Neural progenitor cell (in vitro differentiated cells): ENCODE measurements around the gene ACKR3. TPM values are rescaled to one million over a fixed set of nuclear protein-coding genes. Genes with fewer than 3 reads are reported as not detected.

Experiments
- DNase-seq: peaks from one replicate; pipeline ENCODE4 v3.0.0-alpha.2; 2016; ENCODE audit warnings: low spot score
- H2AFZ ChIP-seq: fragments of 200-600 bp; sonication (generic); replicated peaks from 2 replicates; pipeline ENCODE4 v1.6.1; 2016; ENCODE audit warnings: antibody characterized with exemption
- H3F3A ChIP-seq: fragments of 200-600 bp; sonication (generic); 2 replicates; pipeline ENCODE4 v1.6.1; 2016; ENCODE audit warnings: antibody characterized with exemption, low read depth
- H3K27ac ChIP-seq: fragments of 200-600 bp; sonication (generic); 2 replicates; pipeline ENCODE4 v1.5.1; 2016; ENCODE audit warnings: mild to moderate bottlenecking
- H3K27me3 ChIP-seq: fragments of 200-600 bp; sonication (generic); 2 replicates; pipeline ENCODE4 v1.6.1; 2016; ENCODE audit warnings: mild to moderate bottlenecking, moderate library complexity
- H3K36me3 ChIP-seq: fragments of 200-600 bp; sonication (generic); 2 replicates; pipeline ENCODE4 v1.5.1; 2016
- H3K4me1 ChIP-seq: fragments of 200-600 bp; sonication (generic); 2 replicates; pipeline ENCODE4 v1.6.1; 2016; ENCODE audit warnings: mixed run types
- H3K4me2 ChIP-seq: fragments of 200-600 bp; sonication (generic); 2 replicates; pipeline ENCODE4 v1.6.1; 2016
- H3K4me3 ChIP-seq: fragments of 200-600 bp; sonication (generic); 2 replicates; pipeline ENCODE4 v1.5.1; 2016
- H3K79me2 ChIP-seq: fragments of 200-600 bp; sonication (generic); 2 replicates; pipeline ENCODE4 v1.6.1; 2016; ENCODE audit warnings: low read depth
- H3K9ac ChIP-seq: fragments of 200-600 bp; sonication (generic); 2 replicates; pipeline ENCODE4 v1.6.1; 2016
- H3K9me3 ChIP-seq: fragments of 200-600 bp; sonication (generic); 2 replicates; pipeline ENCODE4 v1.5.1; 2016; ENCODE audit warnings: low read depth
- H4K20me1 ChIP-seq: fragments of 200-600 bp; sonication (generic); 2 replicates; pipeline ENCODE4 v1.6.1; 2016; ENCODE audit warnings: low read depth
- H3K27ac Mint-ChIP-seq: 3 replicates; pipeline ENCODE4 v1.8.0; 2021; ENCODE audit warnings: mixed read lengths
- H3K27me3 Mint-ChIP-seq: 2 replicates; pipeline ENCODE4 v1.8.0; 2022; ENCODE audit warnings: low read depth, mild to moderate bottlenecking, inconsistent platforms, moderate library complexity, mixed read lengths; ENCODE audit not compliant: insufficient read depth
- H3K36me3 Mint-ChIP-seq: 3 replicates; pipeline ENCODE4 v1.8.0; 2021; ENCODE audit warnings: mixed read lengths
- H3K4me1 Mint-ChIP-seq: 3 replicates; pipeline ENCODE4 v1.8.0; 2021; ENCODE audit warnings: mixed read lengths
- H3K4me3 Mint-ChIP-seq: 3 replicates; pipeline ENCODE4 v1.8.0; 2021; ENCODE audit warnings: mild to moderate bottlenecking, moderate library complexity, mixed read lengths
- H3K9me3 Mint-ChIP-seq: 3 replicates; pipeline ENCODE4 v1.8.0; 2020; ENCODE audit warnings: mixed read lengths
- CTCF ChIP-seq: fragments of 200-600 bp; sonication (generic); IDR thresholded peaks from 2 replicates; pipeline ENCODE4 v1.5.1; 2017; ENCODE audit warnings: antibody characterized with exemption, mild to moderate bottlenecking
- EZH2 ChIP-seq: fragments of 200-600 bp; sonication (generic); IDR thresholded peaks from 2 replicates; pipeline ENCODE4 v1.6.1; 2017; ENCODE audit warnings: antibody characterized with exemption, mild to moderate bottlenecking, moderate library complexity
- EZH2phosphoT487 ChIP-seq: fragments of 200-600 bp; sonication (generic); IDR thresholded peaks from 2 replicates; pipeline ENCODE4 v1.6.1; 2017; ENCODE audit warnings: antibody characterized with exemption
- total RNA-seq: library from RNA; depleted of rRNA; stranded (reverse); fragments of >200 nt; gene quantifications from 2 replicates; pipeline ENCODE4 v1.2.3, GENCODE V29; 2015; ENCODE audit warnings: low replicate concordance

The ACKR3 gene
- total RNA-seq, 1 donor from 2014 or later = 1.6 TPM

DNA sequence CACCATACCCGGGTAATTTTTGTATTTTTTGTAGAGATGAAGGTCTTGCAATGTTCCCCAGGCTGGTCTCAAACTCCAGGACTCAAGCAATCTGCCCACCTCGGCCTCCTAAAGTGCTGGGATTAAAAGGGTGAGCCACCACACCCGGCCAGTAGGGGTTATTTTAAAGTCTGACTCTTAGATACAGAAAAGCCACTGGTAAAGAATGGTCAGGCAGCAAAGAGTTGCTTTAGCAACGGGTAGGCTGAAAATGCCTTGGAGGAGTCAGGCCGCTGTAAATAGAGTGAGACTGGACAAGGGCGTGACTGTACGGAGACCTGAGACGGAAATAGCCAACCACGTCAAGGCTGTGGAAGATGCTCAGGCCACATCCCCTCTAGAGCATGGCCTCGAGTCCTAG is 54.2 kb downstream of the ACKR3 start:
- no peaks in the 10 kb centered on the region for H4K20me1 ChIP-seq
- H3K4me2 ChIP-seq = no peak overlapping the region
- H3K4me3 Mint-ChIP-seq = no peak overlapping the region
- no peaks in the 10 kb centered on the region for H3K9me3 Mint-ChIP-seq
- H3K9ac ChIP-seq = no peak overlapping the region
- TF ChIP-seq CTCF (peak; percentile 16), EZH2 (no peak), EZH2phosphoT487 (no peak)
- H3K27me3 Mint-ChIP-seq = peaks cover 5% of the 10 kb centered on the region
- H3K27me3 ChIP-seq = no peaks in the 10 kb centered on the region
- H3K4me3 ChIP-seq = no peak overlapping the region
- H3K9me3 ChIP-seq = no peaks in the 10 kb centered on the region
- H3K36me3 Mint-ChIP-seq = no peaks in the 10 kb centered on the region
- H3K4me1 Mint-ChIP-seq = peaks cover 16% of the 10 kb centered on the region
- no peaks in the 10 kb centered on the region for H3K79me2 ChIP-seq
- no peaks in the 10 kb centered on the region for H3K4me1 ChIP-seq
- H3K27ac ChIP-seq = no peak overlapping the region
- H3F3A ChIP-seq = no peaks in the 10 kb centered on the region
- H3K27ac Mint-ChIP-seq = peak overlapping the region; percentile 29
- no peak for DNase-seq
- H2AFZ ChIP-seq = no peak overlapping the region
- no peaks in the 10 kb centered on the region for H3K36me3 ChIP-seq

DNA sequence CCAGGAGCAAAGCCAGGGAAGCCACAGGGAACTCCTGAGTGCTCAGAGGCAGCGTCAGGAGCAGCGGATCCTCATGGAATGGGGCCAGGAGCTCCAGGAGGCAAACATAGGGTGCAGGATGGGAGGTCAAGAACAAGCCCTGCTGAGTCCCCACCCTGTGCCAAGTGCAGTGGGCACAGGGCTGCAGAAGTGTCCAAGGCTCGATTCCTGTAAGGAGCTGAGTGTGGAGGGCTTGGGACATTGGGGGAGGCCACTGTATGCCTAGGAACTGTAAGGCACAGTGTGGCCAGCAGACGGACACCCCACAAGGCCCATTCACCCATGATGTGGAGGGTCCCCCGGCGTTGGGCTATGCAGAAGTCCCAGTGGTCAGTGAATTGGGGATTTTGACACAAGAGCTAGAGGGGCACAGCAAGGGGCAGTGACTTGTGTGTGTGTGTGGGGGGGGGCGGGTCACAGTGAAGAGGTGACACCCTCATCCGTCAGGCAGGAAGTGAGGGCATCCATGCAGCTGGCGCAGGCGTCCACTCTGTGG is 55.6 kb downstream of the ACKR3 start:
- Mint-ChIP-seq H3K27me3 (peaks cover 5% of the 10 kb centered on the region), H3K4me1 (peaks cover 13% of the 10 kb centered on the region)
- no peaks in the 10 kb centered on the region for H3K79me2 ChIP-seq

DNA sequence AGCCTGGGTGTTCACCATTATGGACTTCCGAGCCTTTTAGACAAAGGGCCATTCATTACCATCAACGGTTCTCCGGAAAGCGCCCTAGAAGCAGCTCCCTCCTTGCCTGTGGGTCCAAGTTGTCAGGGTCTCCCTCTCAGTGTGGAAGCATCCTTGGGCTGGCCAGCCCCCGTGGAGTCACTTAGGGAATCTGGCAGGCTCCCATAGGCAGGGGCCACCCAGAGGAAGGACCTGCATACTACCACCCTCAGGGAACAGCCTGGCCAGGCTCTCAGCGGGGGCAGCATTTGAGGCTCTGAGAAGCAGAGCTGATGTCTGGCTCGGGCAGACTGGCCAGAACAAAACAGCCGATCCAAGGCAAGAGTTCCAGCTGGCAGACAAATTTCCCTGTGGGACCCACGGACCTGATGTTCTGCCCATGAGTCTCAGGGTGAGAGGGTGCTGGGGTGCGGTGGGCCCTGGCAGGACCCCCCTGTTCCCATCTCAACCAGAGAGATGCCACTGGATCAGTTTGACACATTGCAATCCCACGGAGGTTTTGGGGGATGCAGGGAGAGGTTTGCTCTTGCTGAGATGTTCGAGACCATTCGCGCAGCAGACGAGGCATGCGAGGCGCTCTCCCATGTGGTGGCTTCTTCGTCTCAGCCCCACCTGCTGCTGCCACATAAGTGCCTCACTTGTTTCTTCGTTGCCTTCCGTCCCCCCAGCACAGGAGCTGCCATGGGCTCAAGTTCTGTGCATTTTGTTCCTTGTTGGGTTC is 56.9 kb downstream of the ACKR3 start:
- Histone ChIP-seq H3K4me1 (no peaks in the 10 kb centered on the region), H3K27ac (no peak overlapping the region), H3K36me3 (no peaks in the 10 kb centered on the region), H3K9ac (no peak overlapping the region), H2AFZ (no peak overlapping the region), H3K4me3 (no peak overlapping the region), H3F3A (no peaks in the 10 kb centered on the region), H4K20me1 (no peaks in the 10 kb centered on the region), H3K27me3 (no peaks in the 10 kb centered on the region), H3K9me3 (no peaks in the 10 kb centered on the region), H3K79me2 (no peaks in the 10 kb centered on the region), H3K4me2 (no peak overlapping the region)
- Mint-ChIP-seq H3K4me1 (peaks cover 12% of the 10 kb centered on the region), H3K36me3 (no peaks in the 10 kb centered on the region), H3K27me3 (peaks cover 3% of the 10 kb centered on the region), H3K4me3 (no peak overlapping the region), H3K9me3 (no peaks in the 10 kb centered on the region), H3K27ac (no peak overlapping the region)
- no peak for TF ChIP-seq EZH2
- TF ChIP-seq EZH2phosphoT487 = no peak
- no peak for TF ChIP-seq CTCF
- DNase-seq = no peak

More for the DNA sequence above, 55.6 kb downstream of the ACKR3 start:
- H3K9me3 ChIP-seq = no peaks in the 10 kb centered on the region
- H2AFZ ChIP-seq = no peak overlapping the region
- no peak overlapping the region for H3K27ac Mint-ChIP-seq
- TF ChIP-seq CTCF (no peak), EZH2 (no peak), EZH2phosphoT487 (no peak)
- H4K20me1 ChIP-seq = no peaks in the 10 kb centered on the region
- H3K27ac ChIP-seq = no peak overlapping the region
- H3K9ac ChIP-seq = no peak overlapping the region
- no peaks in the 10 kb centered on the region for H3K36me3 Mint-ChIP-seq
- no peaks in the 10 kb centered on the region for H3K36me3 ChIP-seq
- no peaks in the 10 kb centered on the region for H3F3A ChIP-seq
- no peaks in the 10 kb centered on the region for H3K27me3 ChIP-seq
- H3K4me3 Mint-ChIP-seq = no peak overlapping the region
- H3K9me3 Mint-ChIP-seq = no peaks in the 10 kb centered on the region
- H3K4me1 ChIP-seq = no peaks in the 10 kb centered on the region
- no peak overlapping the region for H3K4me2 ChIP-seq
- DNase-seq = no peak
- H3K4me3 ChIP-seq = no peak overlapping the region
